Left forelimb (tissue), 1 donor: Measurements from ENCODE around the gene NOTUM.

Experiments used
- DNase-seq: peaks from one replicate; pipeline ENCODE4 v3.0.0-alpha.2; 2018; ENCODE audit warnings: low spot score

NOTUM gene

GRCh38 chr17:81977211-81977808 is 16.3 kb upstream of the NOTUM start, which contains the start of gene ASPSCR1:
Gene ASPSCR1, plus strand, starts transcription at chr17:81977629. Its CDS starts 18 bp downstream, at chr17:81977647.
- peak; percentile 96 for DNase-seq

DNA sequence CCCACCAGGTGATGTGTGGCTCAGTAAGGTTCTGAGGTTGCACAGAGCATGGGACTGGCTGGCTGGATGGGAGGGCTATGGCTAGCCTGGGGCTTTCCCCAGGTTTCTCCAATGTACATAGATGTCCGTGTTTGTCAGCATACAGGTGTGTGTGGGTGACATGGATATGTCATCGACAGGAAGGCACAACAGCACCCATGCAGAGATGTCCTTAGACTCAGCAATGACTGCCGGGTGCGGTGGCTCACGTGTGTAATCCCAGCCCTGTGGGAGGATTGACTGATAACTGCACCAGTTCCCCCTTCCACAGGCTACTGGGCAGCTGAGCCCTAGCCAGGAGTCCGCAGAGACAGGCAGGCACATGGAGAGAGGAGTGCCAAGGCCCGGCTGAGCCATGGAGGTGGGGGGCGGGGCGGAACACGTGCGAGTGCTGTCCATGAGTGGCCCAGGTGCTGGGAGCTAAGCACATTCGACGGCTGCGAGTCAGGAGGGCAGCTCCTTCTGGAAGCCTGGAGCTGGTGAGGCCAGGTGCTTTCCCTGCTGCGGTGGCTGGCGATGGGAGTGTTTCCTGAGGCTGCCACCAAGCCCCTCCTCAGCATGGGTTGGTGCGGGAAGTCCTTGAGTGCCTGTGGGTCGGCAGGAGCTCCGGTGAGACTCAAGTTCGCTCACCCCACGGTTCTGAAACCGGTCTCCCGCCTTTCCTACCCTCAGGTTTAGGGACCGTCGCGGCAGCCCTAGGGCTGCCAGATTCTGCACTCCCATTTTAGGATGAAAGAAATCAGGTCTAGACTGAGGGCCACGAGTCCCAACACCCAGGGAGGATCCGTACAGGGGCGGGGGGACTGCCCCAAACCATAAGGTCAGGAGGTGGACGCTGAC is 15.6 kb upstream of the NOTUM start:
- DNase-seq, result no peak

- DNase-seq, result no peak
These were observed 12.4 kb upstream of the NOTUM start for GRCh38 chr17:81973432-81973831.

DNA sequence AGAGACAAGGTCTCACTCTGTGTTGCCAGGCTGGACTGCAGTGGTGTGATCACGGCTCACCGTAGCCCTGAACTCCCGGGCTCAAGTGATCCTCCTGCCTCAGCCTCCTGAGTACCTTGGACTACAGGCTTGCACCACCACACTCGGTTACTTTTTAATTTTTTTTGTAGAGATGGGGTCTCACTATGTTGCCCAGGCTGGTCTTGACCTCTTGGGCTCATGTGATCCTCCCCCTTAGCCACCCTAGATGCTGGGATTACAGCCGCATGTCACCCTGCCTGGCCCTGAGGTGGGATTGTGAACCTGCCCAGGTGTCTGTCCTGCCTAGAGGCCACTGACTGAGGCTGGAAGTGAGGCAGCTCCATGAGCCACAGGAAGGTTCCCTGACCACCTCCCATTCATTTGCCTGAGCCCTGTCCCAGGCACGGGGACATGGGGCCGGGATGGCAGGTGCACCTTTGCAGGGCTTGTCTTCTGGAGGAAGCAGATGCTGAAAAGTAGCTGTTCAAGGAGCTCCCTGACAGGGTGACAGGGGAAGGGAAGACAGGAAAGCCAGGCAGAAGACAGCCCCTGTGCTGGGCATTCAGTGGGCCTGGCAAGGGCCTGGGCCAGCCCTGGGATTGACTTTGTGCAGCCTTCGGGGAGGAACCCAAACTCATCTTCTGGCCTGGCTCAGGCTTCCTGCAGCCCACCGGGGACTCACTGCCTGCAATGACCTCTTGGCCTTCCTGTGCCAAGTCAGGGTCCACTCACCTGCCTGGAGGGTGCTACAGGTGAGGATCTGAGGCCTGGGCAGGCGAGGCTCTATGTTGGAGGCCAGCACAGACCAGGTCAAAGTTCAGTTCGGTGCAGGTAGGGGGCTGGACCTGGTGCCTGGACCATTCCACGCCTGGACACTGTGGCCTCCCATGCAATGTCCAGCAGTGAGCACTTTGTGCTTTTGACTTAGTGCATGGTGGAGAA is 8.1 kb upstream of the NOTUM start:
- no peak for DNase-seq

DNA sequence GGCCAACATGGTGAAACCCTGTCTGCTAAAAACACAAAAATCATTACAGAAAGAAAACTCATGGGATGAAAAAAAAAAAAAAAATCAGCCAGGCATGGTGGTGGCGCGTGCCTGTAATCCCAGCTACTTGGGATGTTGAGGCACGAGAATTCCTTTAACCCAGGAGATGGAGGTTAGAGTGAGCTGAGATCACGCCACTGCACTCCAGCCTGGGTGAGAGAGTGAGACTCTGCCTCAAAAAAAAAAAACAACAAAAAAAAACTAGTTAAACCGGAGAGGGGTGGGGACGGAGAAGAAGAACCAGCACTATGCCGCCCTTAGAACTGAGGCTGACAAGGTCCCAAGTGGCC is 7.4 kb upstream of the NOTUM start:
- no peak for DNase-seq

GRCh38 chr17:81967533-81968395 is 6.8 kb upstream of the NOTUM start:
- DNase-seq, result peak; percentile 86

DNA sequence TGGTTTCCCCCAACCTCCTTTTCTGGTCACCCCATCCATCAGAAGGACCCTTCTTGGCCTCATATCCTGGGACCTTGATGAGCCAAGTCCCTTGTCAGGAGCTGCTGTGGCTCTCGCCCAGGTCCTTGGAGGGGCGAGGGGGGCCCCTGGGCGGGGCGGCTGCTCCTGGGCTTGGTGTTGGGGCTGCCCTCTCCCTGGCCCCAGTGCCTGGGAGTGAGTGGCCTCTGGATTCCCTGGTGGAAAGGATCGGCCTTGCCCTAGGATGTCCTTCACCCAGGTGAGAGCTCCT is 6.2 kb upstream of the NOTUM start:
- DNase-seq, result no peak

DNA sequence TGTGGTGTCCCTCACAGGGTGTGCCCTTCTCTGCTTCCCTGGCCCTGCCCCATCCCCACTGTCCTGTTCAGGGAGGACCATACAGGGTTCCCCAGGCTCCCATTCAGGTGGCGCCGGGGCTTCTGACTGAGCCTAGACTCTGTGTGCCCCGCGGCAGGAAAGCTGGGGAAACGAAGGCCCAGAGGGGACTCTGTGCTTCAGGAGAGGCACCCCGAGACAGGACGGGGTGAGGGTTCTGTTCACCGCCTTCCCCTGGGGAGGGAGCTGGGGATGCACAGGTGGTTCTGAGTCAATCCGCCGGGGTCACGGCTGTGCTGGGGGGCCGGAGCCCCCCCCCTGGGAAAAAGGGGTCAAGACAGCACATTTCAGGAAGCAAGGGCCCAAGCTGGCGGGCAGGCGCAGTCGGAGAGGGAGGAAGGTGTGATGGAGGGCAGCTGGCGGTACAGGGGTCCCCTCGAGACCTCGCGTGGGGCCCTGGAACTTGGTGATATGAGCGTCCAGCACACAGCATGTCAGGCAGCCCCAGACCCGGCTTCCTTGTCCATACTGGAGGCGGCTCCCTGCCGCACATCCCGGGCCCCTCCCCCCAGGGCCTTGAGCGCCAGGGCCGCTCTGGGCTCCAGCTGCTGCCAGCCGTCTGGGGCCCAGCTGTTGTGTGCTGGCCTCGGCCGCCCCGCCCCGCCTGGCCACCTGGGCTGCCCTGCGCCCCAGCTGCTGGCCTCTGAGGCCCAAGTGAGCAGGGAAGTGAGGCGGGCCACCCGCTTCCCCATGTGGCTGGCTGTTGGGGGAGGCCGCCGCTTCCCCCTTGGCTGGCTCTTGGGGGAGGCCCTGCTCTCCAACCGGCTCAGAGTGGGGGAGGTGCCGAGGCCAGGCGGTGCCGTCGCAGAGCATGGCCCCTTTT is 5.6 kb upstream of the NOTUM start:
- peak; percentile 89 for DNase-seq

DNA sequence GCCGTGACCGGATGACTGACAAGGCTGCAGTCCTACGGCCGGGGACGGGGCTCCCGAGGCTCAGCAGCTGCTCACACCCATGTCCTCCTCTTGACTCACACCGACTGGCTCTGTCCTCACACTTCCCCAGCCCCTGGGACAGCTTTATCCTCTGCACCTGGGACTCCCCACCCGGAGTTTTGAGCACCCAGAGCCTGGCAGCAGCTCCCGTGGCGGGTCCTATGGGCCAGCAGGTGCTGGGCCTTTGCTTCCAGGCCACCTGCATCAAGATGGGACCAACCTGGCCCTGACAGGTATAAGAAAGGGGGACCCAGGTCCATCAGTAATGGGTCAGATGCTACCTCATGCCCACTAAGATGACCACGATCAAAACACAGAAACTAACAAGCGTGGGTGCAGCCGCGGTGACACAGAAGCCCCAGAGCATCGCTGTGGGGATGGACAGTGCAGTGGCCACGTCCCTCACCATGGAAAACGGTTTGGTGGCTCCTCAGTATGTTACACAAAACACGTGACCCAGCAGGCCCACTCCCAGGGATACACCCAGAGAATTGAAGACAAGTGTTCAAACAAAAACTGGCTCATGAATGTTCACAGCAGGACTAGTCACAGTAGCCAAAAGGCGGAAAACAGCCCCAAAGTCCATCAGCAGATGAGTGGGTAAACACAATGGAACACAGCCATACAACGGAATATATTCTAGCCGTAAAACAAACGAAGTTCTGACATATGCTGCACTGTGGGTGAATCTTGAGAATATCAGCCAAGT is 3.3 kb upstream of the NOTUM start:
- DNase-seq, result no peak

DNA sequence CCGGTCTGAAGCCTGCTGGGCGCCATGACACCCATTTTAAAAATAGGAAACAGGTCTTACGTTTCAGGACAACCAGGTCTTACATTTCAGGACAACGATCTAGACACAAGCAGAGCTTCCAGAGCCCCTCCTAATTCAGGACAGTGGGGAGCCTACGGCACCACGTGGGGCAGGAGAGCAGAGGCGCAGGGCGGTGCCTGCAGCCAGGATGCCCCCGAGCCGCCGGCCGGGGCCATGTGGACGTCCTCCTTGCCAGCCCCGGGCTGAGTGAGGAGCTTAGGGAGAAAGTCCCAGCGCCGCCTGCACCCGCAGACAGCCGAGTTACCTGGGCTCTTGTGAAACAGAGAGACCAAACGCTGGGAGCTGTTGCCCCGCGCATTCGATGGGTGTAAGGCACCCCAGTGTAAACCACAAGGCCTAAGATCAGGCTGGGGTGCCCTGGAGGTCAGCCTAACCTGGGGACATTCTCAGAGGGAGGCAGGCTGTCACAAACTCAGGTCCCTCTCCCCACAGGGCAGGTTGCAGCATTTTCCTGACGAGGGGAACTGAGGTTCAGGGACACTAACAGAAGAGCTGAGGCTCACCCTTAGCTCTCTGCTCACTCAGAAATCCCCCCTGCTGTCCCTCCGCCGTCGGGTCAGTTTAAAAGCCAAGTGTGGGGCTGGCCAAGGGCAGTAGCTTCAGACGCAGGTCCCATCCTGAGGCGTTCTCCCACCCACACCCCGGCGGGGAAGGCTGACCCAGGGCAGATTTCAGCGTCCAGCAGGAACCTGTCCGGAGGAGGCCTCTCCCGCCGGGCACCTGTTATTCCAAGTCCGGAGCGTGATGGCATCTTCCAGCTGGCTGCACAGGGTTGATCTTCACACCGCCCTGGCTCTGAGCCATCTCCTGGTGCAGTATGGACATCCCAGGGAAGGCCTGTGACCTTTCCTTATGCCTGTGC is 1.8 kb upstream of the NOTUM start:
- no peak for DNase-seq

- no peak for DNase-seq
These were observed 823 bp upstream of the NOTUM start for GRCh38 chr17:81961521-81962498.

- DNase-seq, result no peak
These were observed 643 bp downstream of the NOTUM start for GRCh38 chr17:81960130-81960958.

- DNase-seq, result no peak
These were observed 1.4 kb downstream of the NOTUM start for GRCh38 chr17:81959362-81960129.

GRCh38 chr17:81958633-81959342 is 2.2 kb downstream of the NOTUM start:
- DNase-seq, result no peak
